Measurements from ENCODE around the gene PTK7. TPM values are rescaled to one million over a fixed set of nuclear protein-coding genes. Genes with fewer than 3 reads are reported as not detected.

Gene PTK7
- total RNA-seq, 1 donor from 2014 or later, result 73.6 TPM

GRCh38 chr6:43200541-43200940 is 124.4 kb downstream of the PTK7 start:
- no peak for DNase-seq (ENCODE audit: extremely low read depth, low read depth, low spot score)

GRCh38 chr6:43202451-43202850 is 126.3 kb downstream of the PTK7 start:
- no peak for DNase-seq (ENCODE audit: extremely low read depth, low read depth, low spot score)

- no peak for DNase-seq (ENCODE audit: extremely low read depth, low read depth, low spot score)
These were observed 127.1 kb downstream of the PTK7 start for GRCh38 chr6:43203029-43203717.

GRCh38 chr6:43203718-43204095 is 127.6 kb downstream of the PTK7 start:
- DNase-seq (ENCODE audit: extremely low read depth, low read depth, low spot score), result no peak

GRCh38 chr6:43204271-43205105 is 128.4 kb downstream of the PTK7 start:
- no peak for DNase-seq (ENCODE audit: extremely low read depth, low read depth, low spot score)

- DNase-seq (ENCODE audit: extremely low read depth, low read depth, low spot score), result no peak
These were observed 129.7 kb downstream of the PTK7 start for GRCh38 chr6:43205849-43206248.

GRCh38 chr6:43207286-43207685 is 131.2 kb downstream of the PTK7 start:
- no peak for DNase-seq (ENCODE audit: extremely low read depth, low read depth, low spot score)

Other genes starting within 250 kb of the PTK7 start
- gene RPL7L1, start 196.7 kb upstream of the PTK7 start, total RNA-seq, result 93.3 and 108 TPM in 2 replicates
- not detected in 2 replicates for gene PTCRA, start 160.3 kb upstream of the PTK7 start, total RNA-seq
- 52.2 and 58.1 TPM in 2 replicates for gene CNPY3, start 146.8 kb upstream of the PTK7 start, total RNA-seq
- not detected in 2 replicates for gene GNMT, start 115.6 kb upstream of the PTK7 start, total RNA-seq
- 22.3 and 22.5 TPM in 2 replicates for gene PEX6, start 97.1 kb upstream of the PTK7 start, total RNA-seq
- gene PPP2R5D, start 91.7 kb upstream of the PTK7 start, total RNA-seq, result 56.4 and 60.8 TPM in 2 replicates
- gene MEA1, start 62.4 kb upstream of the PTK7 start, total RNA-seq, result 50.8 and 53.2 TPM in 2 replicates
- gene KLHDC3, start 62.1 kb upstream of the PTK7 start, total RNA-seq, result 88.4 and 88.6 TPM in 2 replicates
- 83.9 and 99.2 TPM in 2 replicates for gene RRP36, start 54.7 kb upstream of the PTK7 start, total RNA-seq
- 26.6 and 31.9 TPM in 2 replicates for gene CUL7, start 22.5 kb upstream of the PTK7 start, total RNA-seq
- 18.2 and 29.3 TPM in 2 replicates for gene MRPL2, start 16.9 kb upstream of the PTK7 start, total RNA-seq
- gene KLC4, start 16.7 kb upstream of the PTK7 start, total RNA-seq, result 18.0 and 22.2 TPM in 2 replicates
- 30.1 and 31.4 TPM in 2 replicates for gene SRF, start 95.0 kb downstream of the PTK7 start, total RNA-seq
- 42.1 and 49.7 TPM in 2 replicates for gene CUL9, start 105.9 kb downstream of the PTK7 start, total RNA-seq
- gene DNPH1, start 153.2 kb downstream of the PTK7 start, total RNA-seq, result 87.5 and 133 TPM in 2 replicates
- 0.06 TPM in 1 of 2 replicates, not detected in the other for gene TTBK1, start 167.2 kb downstream of the PTK7 start, total RNA-seq
- gene SLC22A7, start 221.9 kb downstream of the PTK7 start, total RNA-seq, result not detected in 2 replicates
- not detected in 2 replicates for gene CRIP3, start 232.5 kb downstream of the PTK7 start, total RNA-seq